Measurements from ENCODE around the gene GLI1.

DNA sequence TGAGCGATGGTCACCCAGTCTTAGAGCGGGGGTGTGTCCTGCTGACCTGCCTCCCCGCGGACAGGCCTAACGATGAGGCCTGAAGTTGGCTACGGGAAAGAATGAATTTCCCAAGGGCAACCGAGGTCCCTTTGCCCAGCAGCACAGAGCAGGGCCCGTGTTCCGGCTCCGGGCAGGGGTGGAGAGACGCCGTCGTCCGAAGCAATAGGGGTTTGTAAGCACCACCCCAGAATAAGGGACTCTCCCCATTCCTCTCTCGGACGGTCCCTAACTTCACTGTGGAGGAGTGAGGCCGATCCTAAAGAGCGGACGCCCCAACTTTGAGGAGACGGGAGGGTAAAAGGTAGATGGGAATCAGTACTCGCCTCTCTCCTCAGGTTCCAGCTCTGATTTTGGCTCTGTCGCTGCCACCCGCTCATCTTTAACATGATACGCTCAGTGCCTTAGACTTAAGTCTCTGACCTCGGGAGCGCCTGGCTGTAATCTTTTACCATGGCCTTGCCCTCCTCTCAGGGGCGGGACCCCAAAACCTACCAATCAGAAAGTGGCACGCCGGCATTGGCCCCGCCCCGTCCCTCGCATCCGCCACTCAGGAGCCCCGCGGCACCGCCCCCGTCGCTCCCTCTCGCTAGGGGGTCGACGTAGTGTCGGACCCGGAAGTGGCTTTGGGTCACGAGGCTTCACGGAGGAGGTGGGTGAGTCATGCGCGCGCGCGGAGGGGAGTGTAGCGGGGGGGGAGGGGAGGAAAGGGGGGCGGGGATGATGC, 60.7 kb downstream of the GLI1 start, which contains the start of gene DDIT3:
- TF ChIP-seq POLR2A (IDR thresholded peaks at IDR 0.05; ENCODE audit: low read depth, low read length) (peak; percentile 99), TAF1 (IDR thresholded peaks at IDR 0.05; ENCODE audit: borderline replicate concordance, low read depth, low read length) (peak; percentile 94), POLR2AphosphoS5 (IDR thresholded peaks at IDR 0.05; ENCODE audit: low read depth, low read length) (peak; percentile 99)

Data from GM12892 (cell line).